ENCODE data around the gene MICU1. TPM values are rescaled to one million over a fixed set of nuclear protein-coding genes. Genes with fewer than 3 reads are reported as not detected.

Gene MICU1
- total and polyA plus RNA-seq, 2 of the 13 experiments (the other 11 are each of a cell fraction or from before 2014, with no cell fraction given): 32.5 to 56.1 TPM

GRCh38 chr10:72354356-72355213, 271.3 kb downstream of the MICU1 start, which contains the start of gene DNAJB12 (continued):
- TF ChIP-seq ZNF407 (CRISPR knock-in tag; IDR thresholded peaks at IDR 0.05; ENCODE audit: not compliant biosample characterization) (peak; percentile 69), ZNF614 (CRISPR knock-in tag; IDR thresholded peaks at IDR 0.05; ENCODE audit: borderline replicate concordance) (no peak; the same call in 1 of the 2 replicates), TARDBP (CRISPR knock-in tag; IDR thresholded peaks at IDR 0.05) (peak; percentile 88), ZNF205 (CRISPR knock-in tag; IDR thresholded peaks at IDR 0.05) (peak; percentile 90), ZNF552 (CRISPR knock-in tag; IDR thresholded peaks at IDR 0.05; ENCODE audit: borderline replicate concordance) (peak; percentile 61; the same call in 1 of the 2 replicates), GABPB1 (CRISPR knock-in tag; IDR thresholded peaks at IDR 0.05) (peak; percentile 93), MAFG (CRISPR knock-in tag; IDR thresholded peaks at IDR 0.05) (no peak), PCBP1 (IDR thresholded peaks at IDR 0.05; ENCODE audit: borderline replicate concordance, low read depth, low read length) (peak; percentile 93; the same call in 1 of the 2 replicates), ZNF550 (CRISPR knock-in tag; IDR thresholded peaks at IDR 0.05; ENCODE audit: borderline replicate concordance) (peak; percentile 93; the same call in 1 of the 2 replicates), HMGA1 (CRISPR knock-in tag; conservative IDR thresholded peaks at IDR 0.05) (no peak), RNF219 (CRISPR knock-in tag; IDR thresholded peaks at IDR 0.05) (no peak; the same call in 1 of the 2 replicates), GLI4 (CRISPR knock-in tag; IDR thresholded peaks at IDR 0.05; ENCODE audit: borderline replicate concordance) (no peak), NFKB2 (CRISPR knock-in tag; IDR thresholded peaks at IDR 0.05; ENCODE audit: borderline replicate concordance) (peak; percentile 93; the same call in 1 of the 2 replicates), ASH2L (IDR thresholded peaks at IDR 0.05; ENCODE audit: insufficient read length, low read depth, low read length) (peak; percentile 99), ZNF460 (CRISPR knock-in tag; IDR thresholded peaks at IDR 0.05; ENCODE audit: borderline replicate concordance) (peak; percentile 68; the same call in 1 of the 2 replicates), ZNF569 (CRISPR knock-in tag; IDR thresholded peaks at IDR 0.05; ENCODE audit: borderline replicate concordance) (no peak; the same call in 1 of the 2 replicates), ZNF333 (CRISPR knock-in tag; IDR thresholded peaks at IDR 0.05; ENCODE audit: borderline replicate concordance) (peak; percentile 88; the same call in 1 of the 2 replicates), ZKSCAN1 (IDR thresholded peaks at IDR 0.05; ENCODE audit: low read length) (no peak)

Measured in HepG2 (cell line).